NCI-H524 treated with DMSO at 0.1 percent for 48 hours (cell line): ENCODE data around the gene RCN2.
"Not testable (repeated sequence)": the region's sequence is repeated elsewhere in the genome, so short reads cannot be mapped to it uniquely, and the experiment has no call there.

Source experiments
- DNase-seq: peaks from one replicate; lab custom pipeline; 2025; lab: John Stamatoyannopoulos, UW

The RCN2 gene

DNA sequence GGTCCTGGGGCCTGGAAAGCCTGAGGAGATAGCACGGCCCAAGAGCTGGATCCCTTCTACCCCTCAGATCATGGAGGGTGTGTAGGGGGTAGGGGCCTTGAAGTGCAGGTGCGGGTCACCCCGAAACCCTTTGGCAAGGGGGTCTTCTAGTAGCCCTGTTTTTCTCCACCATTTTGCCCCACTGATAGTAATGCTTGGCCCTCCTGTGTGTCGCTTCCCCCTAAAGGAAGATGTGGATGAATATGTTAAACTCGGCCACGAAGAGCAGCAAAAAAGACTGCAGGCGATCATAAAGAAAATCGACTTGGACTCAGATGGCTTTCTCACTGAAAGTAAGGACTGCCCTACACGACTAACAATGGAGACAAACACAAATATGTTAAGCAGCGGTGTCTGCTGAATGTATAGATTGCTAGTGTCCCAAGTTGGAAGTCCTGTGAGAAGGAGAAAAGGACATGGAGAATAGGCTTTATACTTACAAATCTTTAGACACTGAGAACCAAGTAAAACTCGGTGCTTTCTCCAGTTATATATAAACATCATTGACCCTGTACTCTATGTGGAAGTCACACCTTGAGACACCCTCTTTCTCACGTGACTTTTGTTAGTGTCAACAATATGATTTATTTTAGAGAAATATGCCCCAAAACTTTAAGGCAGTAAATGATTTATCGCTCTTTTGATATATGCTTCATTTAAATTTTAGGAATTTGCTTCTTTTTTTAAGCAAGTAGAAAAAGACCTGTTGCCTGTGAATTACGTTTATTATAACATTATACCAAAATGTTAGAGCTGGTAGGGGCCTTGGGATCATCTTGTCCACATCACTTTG lies 802 bp downstream of the RCN2 start:
- DNase-seq = no peak

DNA sequence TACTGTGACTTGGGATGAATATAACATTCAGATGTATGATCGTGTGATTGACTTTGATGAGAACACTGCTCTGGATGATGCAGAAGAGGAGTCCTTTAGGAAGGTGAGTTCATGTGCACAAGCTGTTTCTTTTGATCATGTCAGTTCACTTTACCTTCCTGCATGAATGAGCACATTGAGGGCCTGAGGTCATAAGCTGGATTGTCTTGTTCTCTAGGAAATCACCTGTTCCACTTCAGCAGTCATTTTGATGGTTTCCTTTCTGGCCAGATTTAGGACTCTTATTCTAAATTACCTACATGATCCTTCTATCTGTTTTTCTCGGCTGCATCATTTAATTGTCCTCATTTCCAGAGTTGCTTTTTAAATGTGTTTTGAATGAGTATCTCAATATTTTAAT lies 4.1 kb downstream of the RCN2 start:
- no peak for DNase-seq

DNA sequence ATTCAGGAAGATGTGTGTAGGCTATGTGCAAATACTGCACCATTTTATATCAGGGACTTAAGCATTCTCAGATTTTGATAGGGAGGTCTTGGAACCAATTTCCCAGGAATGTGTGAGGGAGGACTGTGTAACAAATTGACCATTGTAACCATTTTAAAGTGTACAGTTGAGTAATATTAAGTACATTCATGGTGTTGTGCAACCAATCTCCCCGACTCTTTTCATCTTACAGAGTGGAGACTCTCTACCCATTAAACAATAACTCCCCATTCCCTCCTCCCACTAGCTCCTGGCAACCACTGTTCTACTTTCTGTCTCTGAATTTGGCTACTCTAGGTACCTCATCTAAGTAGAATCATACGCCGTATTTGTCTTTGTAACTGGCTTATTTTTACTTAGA lies 5.1 kb downstream of the RCN2 start:
- no peak for DNase-seq

DNA sequence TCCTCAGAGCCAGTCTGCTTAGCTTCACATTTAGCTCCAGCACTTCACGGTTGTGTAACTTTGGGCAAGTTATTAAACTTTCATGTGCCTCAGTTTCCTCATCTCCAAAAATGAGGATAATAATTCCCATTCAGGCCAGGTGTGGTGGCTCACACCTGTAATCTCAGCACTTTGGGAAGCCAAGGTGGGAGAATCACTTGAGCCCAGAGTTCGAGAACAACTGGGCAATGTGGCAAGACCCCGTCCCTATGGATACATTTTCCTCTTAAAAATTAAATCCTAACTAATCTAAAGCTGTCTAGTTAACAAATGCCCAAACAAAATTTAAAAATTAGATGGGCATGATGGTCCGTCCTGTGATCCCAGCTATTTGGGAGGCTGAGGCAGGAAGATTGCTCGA lies 7.2 kb downstream of the RCN2 start:
- DNase-seq = no peak

DNA sequence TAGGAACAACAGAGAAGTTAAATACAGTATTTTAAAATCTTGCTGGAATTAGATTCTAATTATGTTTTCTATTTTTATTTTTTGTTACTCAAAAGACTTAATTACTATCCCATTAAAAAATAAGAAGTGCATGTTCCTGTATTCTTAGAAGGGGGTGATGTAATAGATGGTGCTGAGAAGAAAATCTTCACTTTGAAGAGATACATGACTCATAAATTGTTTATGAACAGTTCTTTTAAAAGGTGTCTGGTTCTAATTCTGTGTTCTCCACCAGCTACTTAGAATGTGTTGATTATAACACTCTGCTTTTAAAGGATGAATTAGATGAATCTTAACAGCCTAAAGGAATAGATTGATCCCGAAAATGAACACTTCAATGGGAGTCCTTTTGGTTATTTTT lies 8.2 kb downstream of the RCN2 start:
- no peak for DNase-seq

DNA sequence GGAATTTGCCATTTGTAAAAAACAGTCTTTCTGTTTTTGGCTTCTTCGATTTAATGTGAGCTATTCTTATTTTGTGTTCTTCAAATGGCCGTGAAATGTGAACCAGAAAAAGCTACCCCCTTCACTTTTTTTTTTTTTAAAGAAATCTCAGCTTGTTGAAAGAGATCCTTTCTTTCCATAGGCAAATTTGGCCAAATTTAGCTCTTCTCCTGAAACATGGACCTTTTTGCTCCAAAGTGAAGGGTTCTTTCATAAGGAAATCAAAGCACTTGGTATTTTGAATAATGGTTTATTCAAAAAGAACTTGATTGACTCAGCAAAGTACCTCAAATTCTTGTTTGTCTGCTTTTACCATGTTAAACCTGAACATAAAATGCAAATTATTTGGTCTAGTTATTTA lies 10.1 kb downstream of the RCN2 start:
- DNase-seq = no peak

DNA sequence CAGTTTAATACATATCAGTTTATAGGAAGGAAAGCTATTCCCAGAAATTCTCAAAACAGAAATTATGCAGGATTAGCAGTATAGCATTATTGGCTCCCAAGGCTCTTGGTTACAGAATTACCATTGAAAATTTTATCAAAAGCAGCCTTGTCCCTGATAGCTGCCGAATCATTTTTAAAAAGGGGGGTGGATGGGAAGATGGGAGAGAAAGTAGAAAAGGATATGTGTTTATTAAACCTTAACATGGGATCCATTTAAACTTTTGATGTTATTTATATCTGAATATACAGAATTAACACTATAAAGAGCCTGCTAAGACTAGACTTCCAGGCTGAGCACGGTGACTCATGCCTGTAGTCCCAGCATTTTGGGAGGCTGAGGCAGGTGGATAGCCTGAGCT lies 10.8 kb downstream of the RCN2 start:
- no peak for DNase-seq

DNA sequence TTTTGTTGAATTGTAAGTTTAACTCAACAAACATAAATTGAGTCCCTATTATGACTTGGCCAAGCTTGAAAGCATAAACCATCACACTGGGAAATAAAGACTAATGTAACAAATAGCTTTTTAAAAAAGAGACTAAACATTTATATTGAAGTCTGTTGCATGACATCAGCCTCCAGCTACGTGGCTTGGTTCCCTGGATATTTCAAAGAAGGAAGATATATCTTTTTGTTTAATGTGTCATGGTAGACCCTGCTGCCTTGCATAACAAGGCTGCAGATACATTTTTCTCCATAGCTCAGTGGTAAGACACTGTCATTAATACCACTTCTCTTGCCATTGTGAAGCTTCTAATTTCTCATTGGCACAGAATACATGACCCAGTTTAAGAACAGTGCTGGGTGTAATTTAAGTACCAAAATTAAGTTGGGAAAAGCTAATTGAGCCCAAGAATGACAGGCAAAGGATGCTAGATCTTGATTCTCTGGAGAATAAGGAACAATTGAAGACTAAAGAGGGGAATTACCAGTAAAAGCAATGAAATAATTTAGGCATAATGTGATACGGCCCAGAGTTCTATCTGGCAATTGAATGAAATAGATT lies 14.0 kb downstream of the RCN2 start:
- DNase-seq = no peak

DNA sequence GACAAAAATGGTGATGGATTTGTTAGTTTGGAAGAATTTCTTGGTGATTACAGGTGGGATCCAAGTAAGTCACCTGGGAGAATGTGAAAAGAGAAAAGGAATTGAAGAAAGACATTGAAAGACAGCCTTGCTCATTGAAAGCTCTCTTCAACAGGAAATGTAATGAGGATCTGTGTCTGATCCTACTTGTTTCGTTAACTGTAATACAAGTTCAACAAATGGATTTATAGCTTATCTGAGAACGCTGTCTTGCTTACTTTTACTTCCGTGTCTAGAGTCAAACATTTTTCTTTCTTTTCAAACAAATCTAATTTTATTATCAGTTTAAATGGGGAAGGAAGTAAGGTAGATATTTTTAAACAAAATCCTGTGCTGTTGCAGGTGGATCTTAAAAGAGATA lies 15.9 kb downstream of the RCN2 start:
- no peak for DNase-seq

DNA sequence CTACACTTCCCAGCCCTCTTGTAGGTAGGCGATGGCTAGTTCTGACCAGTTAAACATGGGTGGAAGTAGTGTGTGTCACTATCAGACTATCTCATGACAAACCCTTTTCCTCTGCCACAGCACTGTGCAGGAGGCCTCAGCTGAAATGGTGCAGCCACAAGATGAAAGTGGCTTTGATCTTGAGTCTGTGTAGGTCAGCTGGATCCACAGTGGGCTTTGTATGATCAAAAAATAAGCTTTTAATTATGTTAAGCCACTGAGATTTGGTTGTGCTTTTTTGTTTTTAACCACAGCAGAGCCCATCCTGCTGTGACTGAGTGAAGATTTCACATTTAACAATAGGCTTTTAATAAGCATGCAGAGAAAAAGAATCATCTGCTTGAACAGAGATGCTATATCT lies 19.7 kb downstream of the RCN2 start:
- no peak for DNase-seq

DNA sequence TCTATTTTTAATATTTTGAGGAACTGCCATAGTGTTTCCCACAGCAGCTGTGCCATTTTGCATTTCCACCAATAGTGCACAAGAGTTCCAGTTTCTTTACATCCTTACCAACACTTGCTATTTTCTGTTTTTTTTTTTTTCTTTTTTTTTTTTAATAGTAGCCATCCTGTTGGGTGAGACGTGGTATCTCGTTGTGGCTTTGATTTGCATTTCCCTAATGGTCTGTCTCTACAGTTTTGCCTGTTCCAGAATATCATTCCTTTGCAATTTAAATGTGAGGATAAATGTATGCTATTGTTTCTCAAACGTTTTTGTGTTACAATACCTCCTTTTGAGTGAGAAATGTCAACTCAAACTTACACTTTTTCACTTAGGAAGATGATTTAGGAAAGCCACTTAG lies 22.4 kb downstream of the RCN2 start:
- no peak for DNase-seq

DNA sequence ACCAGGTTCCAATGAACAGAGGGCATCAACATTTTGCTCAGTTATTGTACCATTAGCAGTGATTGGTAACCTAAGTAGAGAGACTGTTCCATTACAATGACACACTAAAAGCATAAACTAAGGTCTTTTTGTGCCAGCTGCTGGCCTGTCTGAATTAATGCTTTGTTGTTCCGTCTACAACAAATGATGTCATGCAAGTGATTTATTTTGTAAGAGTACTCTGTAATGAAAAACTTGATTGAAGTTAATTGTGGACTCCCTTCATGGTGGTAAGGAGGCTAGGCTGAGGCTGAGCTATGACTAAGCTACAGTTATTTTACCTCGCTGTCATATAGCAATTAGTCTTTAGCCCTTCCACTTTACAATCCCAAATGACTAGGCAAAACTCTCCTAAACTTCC lies 23.2 kb downstream of the RCN2 start:
- DNase-seq = no peak

DNA sequence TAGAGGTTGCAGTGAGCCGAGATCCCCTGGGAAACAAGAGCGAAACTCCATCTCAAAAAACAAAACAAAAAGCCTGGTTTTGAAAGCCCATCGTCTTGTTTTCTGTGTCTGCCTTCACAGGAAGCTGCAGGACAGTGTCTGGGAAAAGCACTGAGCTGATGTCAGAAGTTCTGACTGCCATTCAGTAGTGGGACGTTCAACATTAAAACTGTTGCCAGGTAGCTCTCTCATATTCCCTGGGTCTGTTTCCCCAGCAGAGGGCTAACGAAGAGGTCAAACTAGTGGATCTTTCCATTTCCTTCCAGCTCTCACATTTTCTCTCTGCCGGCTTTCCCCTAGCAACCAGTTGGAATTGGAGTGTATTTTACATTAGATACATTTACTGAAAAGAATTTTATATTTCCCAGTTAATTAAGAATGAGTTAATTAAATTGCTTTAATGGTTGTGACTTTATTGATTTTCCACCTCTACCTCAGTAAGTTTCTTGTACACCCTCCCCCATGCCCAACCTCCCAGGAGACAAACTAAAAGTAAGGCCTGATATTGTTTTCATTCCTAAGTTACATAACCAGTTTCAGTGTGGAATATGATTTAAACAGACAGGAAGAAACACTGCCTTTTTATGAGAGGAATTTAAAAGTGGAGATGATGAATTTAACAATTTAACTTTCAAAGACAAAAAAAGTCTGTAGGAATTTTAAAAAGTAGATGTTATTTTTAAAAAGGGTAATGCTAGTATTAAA lies 29.9 kb downstream of the RCN2 start:
- DNase-seq = no peak

DNA sequence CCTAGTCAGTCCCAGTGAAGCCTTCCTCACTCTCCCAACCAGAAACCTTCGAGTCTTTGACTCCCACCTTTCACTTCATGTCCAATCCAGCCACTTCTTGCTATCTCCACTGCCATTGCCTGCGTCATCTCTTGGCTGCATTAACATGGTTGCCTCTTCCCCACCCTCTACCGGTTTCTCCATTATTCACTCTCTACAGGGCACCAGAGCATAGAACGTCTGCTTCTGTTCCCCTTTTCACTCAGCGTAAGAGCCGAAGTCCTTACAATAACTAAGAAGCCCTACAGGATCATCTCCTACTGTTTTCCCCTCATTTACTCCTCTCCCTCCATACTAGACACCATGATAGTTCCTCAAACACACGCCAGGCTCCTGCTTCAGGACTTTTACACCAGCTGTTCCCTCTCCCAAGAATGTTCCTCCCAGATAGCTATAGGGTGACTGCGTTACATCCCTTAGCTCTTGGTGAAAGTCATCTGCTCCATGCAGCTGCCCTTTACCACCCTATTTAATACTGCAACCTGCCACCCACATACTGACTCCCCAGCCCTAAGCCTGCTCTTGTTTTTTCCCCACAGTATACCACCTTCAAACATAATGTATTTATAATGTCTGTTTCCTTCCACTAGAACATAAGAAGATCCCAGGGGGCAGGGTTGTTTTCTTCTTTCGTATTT lies 30.9 kb downstream of the RCN2 start:
- DNase-seq = no peak

DNA sequence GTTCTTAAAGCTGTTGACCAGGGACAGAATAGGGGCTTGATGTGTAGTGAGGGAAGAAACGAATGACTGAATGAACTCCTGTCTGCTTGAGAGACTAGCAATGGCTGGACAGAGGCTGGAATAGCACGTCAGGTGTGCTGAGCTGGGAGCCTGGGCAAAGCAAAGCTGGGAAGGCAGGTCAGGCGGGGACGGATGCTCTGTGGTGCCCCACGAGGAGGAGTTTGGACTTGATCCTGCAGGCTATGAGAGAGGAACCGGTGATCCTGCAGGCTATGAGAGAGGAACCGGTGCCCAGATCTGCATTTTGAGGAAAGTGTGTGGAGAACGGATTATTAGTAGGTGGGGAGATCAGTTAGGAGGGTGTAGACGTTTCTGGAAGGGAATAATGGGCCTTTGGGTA lies 32.0 kb downstream of the RCN2 start:
- DNase-seq = no peak

DNA sequence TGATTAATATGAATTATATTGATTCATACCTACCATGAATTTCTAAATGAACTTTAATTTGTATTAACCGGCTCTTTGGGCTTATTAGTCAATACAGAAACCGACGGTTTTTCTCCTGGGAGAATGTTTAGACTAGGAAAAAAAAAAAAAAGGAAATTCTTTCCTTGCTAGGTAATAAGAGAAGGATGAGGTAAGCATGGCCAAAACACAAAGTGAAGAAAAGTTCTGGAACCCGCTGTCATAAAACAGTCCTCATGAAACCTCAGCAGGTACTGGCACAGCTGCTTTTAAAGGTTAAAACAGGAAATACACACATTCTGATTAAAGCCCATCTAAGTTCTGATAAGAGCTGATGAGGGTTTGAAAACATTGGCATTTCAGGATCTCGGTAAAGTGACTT lies 32.6 kb downstream of the RCN2 start:
- no peak for DNase-seq

DNA sequence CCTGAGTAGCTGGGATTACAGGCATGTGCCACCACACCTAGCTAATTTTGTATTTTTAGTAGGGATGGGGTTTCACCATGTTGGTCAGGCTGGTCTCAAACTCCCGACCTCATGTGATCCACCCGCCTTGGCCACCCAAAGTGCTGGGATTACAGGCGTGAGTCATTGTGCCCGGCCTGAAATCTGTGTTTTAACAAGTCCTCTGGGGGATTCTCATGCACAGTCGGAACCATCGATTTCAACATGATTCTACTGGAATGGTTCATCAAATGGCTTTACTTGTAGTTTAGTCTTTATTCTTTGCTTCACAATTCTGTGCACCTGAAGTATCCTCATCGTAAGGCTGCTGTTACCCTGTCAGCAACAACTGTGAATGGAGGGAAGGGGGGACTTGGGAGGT lies 34.5 kb downstream of the RCN2 start:
- DNase-seq = not testable (repeated sequence)

DNA sequence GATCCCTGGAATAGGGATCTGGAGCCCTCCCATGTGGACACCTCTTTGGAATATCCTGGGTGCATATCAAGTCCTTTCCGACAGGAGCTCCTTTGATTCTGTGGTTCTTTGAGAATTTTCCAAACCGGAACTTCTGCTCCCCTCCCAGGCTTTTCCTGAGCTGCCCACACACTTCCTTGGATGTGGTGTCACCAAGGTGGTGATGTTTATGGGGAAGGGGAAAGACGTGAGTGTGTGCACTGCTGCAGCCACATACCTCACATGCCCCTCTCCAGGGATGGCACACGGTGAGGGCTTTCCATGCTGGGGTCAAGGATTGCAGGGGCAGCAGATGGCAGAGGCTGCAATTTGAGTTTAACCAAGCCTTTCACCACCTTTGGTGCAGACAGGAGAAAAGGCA lies 35.5 kb downstream of the RCN2 start:
- DNase-seq = no peak

DNA sequence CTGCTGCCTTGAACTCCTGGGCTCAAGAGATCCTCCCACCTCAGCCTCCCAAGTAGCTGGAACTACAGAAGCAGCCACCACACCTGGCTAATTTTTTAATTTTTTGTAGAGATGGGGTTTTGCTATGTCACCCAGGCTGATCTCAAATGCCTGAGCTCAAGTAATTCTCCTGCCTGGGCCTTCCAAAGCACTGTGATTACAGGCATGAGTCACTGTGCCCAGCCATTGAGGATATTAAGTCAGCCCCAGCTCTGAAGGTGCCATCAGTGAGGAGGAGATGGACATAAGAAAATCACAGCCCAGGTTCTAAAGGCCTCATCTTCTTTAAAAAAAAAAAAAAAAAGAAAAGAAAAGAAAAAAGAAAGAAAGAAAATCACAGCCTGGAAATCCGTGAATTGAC lies 36.8 kb downstream of the RCN2 start:
- no peak for DNase-seq

DNA sequence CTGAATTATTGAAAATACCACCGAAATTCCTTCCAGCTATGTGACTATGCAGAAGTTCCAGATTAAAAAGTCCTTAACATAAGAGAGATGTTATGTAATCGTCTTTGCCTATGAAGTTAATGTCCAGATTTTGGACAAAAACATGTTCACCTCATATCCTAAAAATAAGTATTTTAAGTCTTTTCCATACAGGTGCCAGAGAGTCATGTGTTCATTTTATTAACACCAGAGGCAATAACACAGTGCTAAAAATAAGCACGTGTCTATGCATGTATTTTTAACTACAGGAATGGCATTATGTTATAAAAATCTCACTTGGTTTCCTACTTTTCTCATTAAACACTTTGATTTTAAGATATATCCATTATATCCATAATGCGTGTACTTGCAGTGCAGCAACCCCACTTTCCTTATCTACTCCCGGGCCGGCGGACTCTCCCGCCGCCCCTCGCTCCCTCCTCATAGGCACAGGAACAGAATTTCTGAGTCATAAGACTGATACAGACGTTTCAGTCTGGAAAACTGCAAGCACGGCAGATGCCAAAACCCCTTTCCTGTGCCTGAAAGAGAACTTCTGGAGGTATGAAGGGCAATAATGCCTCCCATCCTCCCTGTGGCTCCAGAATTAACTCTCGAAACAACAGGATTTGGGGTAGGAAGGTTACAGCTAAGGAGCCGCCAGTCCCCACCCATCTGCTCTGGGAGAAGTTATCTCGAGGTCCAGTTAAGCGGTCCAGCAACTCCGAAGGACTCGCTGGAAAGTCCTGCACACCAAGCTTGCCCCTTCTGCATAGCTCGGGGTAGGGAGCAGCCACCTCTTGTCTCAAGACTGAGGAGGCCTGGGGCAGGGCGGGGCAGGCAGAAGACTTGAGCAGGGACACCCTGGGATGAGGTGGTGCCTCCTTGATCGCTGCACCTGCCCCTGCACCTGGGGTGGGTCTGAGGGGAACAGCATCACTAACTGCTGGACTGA lies 41.1 kb downstream of the RCN2 start:
- DNase-seq = no peak

DNA sequence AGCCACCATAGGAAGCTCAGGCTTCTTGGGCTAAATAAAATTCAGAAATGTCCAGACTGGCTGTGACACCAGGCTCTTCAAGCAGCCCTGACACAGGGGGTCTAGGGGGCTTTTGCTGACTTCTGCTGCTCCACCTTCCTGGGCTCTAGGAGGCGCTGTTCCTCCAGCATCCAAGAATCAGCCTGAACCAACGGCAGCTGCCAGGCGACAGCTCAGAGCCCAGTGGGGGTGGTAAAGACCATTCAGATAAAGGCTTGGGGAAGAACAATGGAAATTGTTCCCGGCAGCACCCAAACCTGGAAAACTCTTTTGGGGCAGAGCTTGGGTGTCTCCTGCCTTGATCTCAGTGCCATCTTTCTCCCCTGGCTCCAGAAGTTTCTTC lies 41.8 kb downstream of the RCN2 start:
- no peak for DNase-seq

DNA sequence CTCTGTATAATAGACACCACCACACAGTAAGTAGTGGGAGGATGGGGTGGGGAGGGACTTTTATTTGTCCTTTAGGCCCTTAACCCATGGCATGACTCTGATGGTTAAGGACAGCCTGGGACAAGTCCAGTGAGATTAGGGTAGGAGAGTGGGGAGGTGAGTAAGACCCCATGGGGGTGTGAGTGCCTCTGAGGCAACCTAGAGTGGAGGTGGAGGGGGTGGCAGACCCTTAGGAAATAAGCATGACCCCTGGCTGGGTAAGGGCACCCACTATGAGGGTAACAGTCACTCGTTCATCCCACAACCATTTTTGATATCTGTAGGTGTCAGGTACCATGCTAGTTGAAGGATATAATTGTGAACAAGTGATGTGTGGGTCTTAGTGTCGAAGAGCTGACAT lies 42.4 kb downstream of the RCN2 start:
- no peak for DNase-seq
